Measurements from ENCODE around the gene TNFSF9.
"Not testable (repeated sequence)": the region's sequence is repeated elsewhere in the genome, so short reads cannot be mapped to it uniquely, and the experiment has no call there.

The TNFSF9 gene

GRCh38 chr19:6533746-6534418 lies 3.1 kb downstream of the TNFSF9 start:
- H3K4me3 ChIP-seq (ENCODE audit: insufficient read depth, low read depth, low read length) = no peak overlapping the region
- peaks cover 3% of the 10 kb centered on the region for H3K9me3 ChIP-seq (ENCODE audit: control insufficient read depth, low read length)
- peaks cover 4% of the 10 kb centered on the region for H3K4me1 ChIP-seq (ENCODE audit: control insufficient read depth, insufficient read depth, low read length)
- H3K36me3 ChIP-seq (ENCODE audit: control insufficient read depth, insufficient read depth, low read length) = no peaks in the 10 kb centered on the region
- 11 to 15% methylated on average over 10 of the region's 11 CpGs for WGBS, 2 experiments
- peaks cover 62% of the 10 kb centered on the region for H3K27me3 ChIP-seq (ENCODE audit: control insufficient read depth, insufficient read depth, low read length, poor library complexity, severe bottlenecking)
- H3K27ac ChIP-seq (ENCODE audit: insufficient read depth, low read depth, low read length, poor library complexity, severe bottlenecking) = no peak overlapping the region

- Histone ChIP-seq H3K27ac (ENCODE audit: insufficient read depth, low read depth, low read length, poor library complexity, severe bottlenecking) (no peak overlapping the region), H3K9me3 (ENCODE audit: control insufficient read depth, low read length) (peaks cover 3% of the 10 kb centered on the region), H3K4me1 (ENCODE audit: control insufficient read depth, insufficient read depth, low read length) (peaks cover 4% of the 10 kb centered on the region), H3K4me3 (ENCODE audit: insufficient read depth, low read depth, low read length) (no peak overlapping the region), H3K36me3 (ENCODE audit: control insufficient read depth, insufficient read depth, low read length) (no peaks in the 10 kb centered on the region), H3K27me3 (ENCODE audit: control insufficient read depth, insufficient read depth, low read length, poor library complexity, severe bottlenecking) (peaks cover 59% of the 10 kb centered on the region)
- WGBS, 2 experiments = 49 to 56% methylated on average over 39 to 40 of the region's 40 CpGs
These were observed 3.7 kb downstream of the TNFSF9 start for GRCh38 chr19:6534451-6535093.

GRCh38 chr19:6535558-6536137 lies 4.8 kb downstream of the TNFSF9 start:
- Histone ChIP-seq H3K9me3 (ENCODE audit: control insufficient read depth, low read length) (peaks cover 3% of the 10 kb centered on the region), H3K4me3 (ENCODE audit: insufficient read depth, low read depth, low read length) (no peak overlapping the region), H3K27ac (ENCODE audit: insufficient read depth, low read depth, low read length, poor library complexity, severe bottlenecking) (no peak overlapping the region), H3K36me3 (ENCODE audit: control insufficient read depth, insufficient read depth, low read length) (no peaks in the 10 kb centered on the region), H3K27me3 (ENCODE audit: control insufficient read depth, insufficient read depth, low read length, poor library complexity, severe bottlenecking) (peaks cover 48% of the 10 kb centered on the region), H3K4me1 (ENCODE audit: control insufficient read depth, insufficient read depth, low read length) (peaks cover 4% of the 10 kb centered on the region)
- 92 to 93% methylated on average over 10 of the region's 10 CpGs for WGBS, 2 experiments

GRCh38 chr19:6539514-6539913 lies 8.7 kb downstream of the TNFSF9 start:
- Histone ChIP-seq H3K27ac (ENCODE audit: insufficient read depth, low read depth, low read length, poor library complexity, severe bottlenecking) (no peak overlapping the region), H3K4me1 (ENCODE audit: control insufficient read depth, insufficient read depth, low read length) (no peaks in the 10 kb centered on the region), H3K36me3 (ENCODE audit: control insufficient read depth, insufficient read depth, low read length) (no peaks in the 10 kb centered on the region), H3K4me3 (ENCODE audit: insufficient read depth, low read depth, low read length) (no peak overlapping the region), H3K27me3 (ENCODE audit: control insufficient read depth, insufficient read depth, low read length, poor library complexity, severe bottlenecking) (peaks cover 10% of the 10 kb centered on the region), H3K9me3 (ENCODE audit: control insufficient read depth, low read length) (peaks cover 3% of the 10 kb centered on the region)
- WGBS, 2 experiments = 80 to 81% methylated on average over 6 of the region's 6 CpGs

- no peak overlapping the region for H3K4me3 ChIP-seq (ENCODE audit: insufficient read depth, low read depth, low read length)
- peaks cover 3% of the 10 kb centered on the region for H3K9me3 ChIP-seq (ENCODE audit: control insufficient read depth, low read length)
- H3K4me1 ChIP-seq (ENCODE audit: control insufficient read depth, insufficient read depth, low read length) = no peaks in the 10 kb centered on the region
- H3K36me3 ChIP-seq (ENCODE audit: control insufficient read depth, insufficient read depth, low read length) = no peaks in the 10 kb centered on the region
- 78 to 80% methylated on average over 13 of the region's 13 CpGs for WGBS, 2 experiments
- H3K27me3 ChIP-seq (ENCODE audit: control insufficient read depth, insufficient read depth, low read length, poor library complexity, severe bottlenecking) = no peaks in the 10 kb centered on the region
- no peak overlapping the region for H3K27ac ChIP-seq (ENCODE audit: insufficient read depth, low read depth, low read length, poor library complexity, severe bottlenecking)
These were observed 10.3 kb downstream of the TNFSF9 start for GRCh38 chr19:6540918-6541689.

- no peak overlapping the region for H3K27ac ChIP-seq (ENCODE audit: insufficient read depth, low read depth, low read length, poor library complexity, severe bottlenecking)
- no peaks in the 10 kb centered on the region for H3K27me3 ChIP-seq (ENCODE audit: control insufficient read depth, insufficient read depth, low read length, poor library complexity, severe bottlenecking)
- H3K9me3 ChIP-seq (ENCODE audit: control insufficient read depth, low read length) = no peaks in the 10 kb centered on the region
- 85 to 88% methylated on average over 11 of the region's 11 CpGs for WGBS, 2 experiments
- no peaks in the 10 kb centered on the region for H3K4me1 ChIP-seq (ENCODE audit: control insufficient read depth, insufficient read depth, low read length)
- no peak overlapping the region for H3K4me3 ChIP-seq (ENCODE audit: insufficient read depth, low read depth, low read length)
- H3K36me3 ChIP-seq (ENCODE audit: control insufficient read depth, insufficient read depth, low read length) = no peaks in the 10 kb centered on the region
These were observed 13.1 kb downstream of the TNFSF9 start for GRCh38 chr19:6543866-6544347.

- not testable (repeated sequence) for H3K36me3 ChIP-seq (ENCODE audit: control insufficient read depth, insufficient read depth, low read length); H3K4me1 ChIP-seq (ENCODE audit: control insufficient read depth, insufficient read depth, low read length); H3K9me3 ChIP-seq (ENCODE audit: control insufficient read depth, low read length); H3K4me3 ChIP-seq (ENCODE audit: insufficient read depth, low read depth, low read length); H3K27ac ChIP-seq (ENCODE audit: insufficient read depth, low read depth, low read length, poor library complexity, severe bottlenecking); H3K27me3 ChIP-seq (ENCODE audit: control insufficient read depth, insufficient read depth, low read length, poor library complexity, severe bottlenecking)
- WGBS, 2 experiments = 88 to 90% methylated on average over 6 of the region's 6 CpGs
These were observed 19.9 kb downstream of the TNFSF9 start for GRCh38 chr19:6550679-6551078.

GRCh38 chr19:6551091-6551490 lies 20.3 kb downstream of the TNFSF9 start:
- Histone ChIP-seq H3K36me3 (ENCODE audit: control insufficient read depth, insufficient read depth, low read length) (no peaks in the 10 kb centered on the region), H3K27me3 (ENCODE audit: control insufficient read depth, insufficient read depth, low read length, poor library complexity, severe bottlenecking) (no peaks in the 10 kb centered on the region), H3K4me3 (ENCODE audit: insufficient read depth, low read depth, low read length) (no peak overlapping the region), H3K27ac (ENCODE audit: insufficient read depth, low read depth, low read length, poor library complexity, severe bottlenecking) (no peak overlapping the region), H3K9me3 (ENCODE audit: control insufficient read depth, low read length) (no peaks in the 10 kb centered on the region), H3K4me1 (ENCODE audit: control insufficient read depth, insufficient read depth, low read length) (no peaks in the 10 kb centered on the region)
- 72 to 74% methylated on average over 3 of the region's 3 CpGs for WGBS, 2 experiments

GRCh38 chr19:6551607-6552450 lies 21.0 kb downstream of the TNFSF9 start:
- Histone ChIP-seq H3K27ac (ENCODE audit: insufficient read depth, low read depth, low read length, poor library complexity, severe bottlenecking) (no peak overlapping the region), H3K36me3 (ENCODE audit: control insufficient read depth, insufficient read depth, low read length) (no peaks in the 10 kb centered on the region), H3K4me1 (ENCODE audit: control insufficient read depth, insufficient read depth, low read length) (no peaks in the 10 kb centered on the region), H3K9me3 (ENCODE audit: control insufficient read depth, low read length) (no peaks in the 10 kb centered on the region), H3K4me3 (ENCODE audit: insufficient read depth, low read depth, low read length) (no peak overlapping the region), H3K27me3 (ENCODE audit: control insufficient read depth, insufficient read depth, low read length, poor library complexity, severe bottlenecking) (no peaks in the 10 kb centered on the region)
- 59 to 60% methylated on average over 28 of the region's 28 CpGs for WGBS, 2 experiments

All from ectodermal cell (in vitro differentiated cells).